ENCODE data around the gene GLMN. TPM values are rescaled to one million over a fixed set of nuclear protein-coding genes. Genes with fewer than 3 reads are reported as not detected.

GLMN gene
- total RNA-seq = 32.6 TPM

GRCh38 chr1:92298573-92299476 lies at the start of gene GLMN, which contains the start of gene RPAP2:
Gene GLMN (minus strand): TSS chr1:92298987. CDS start chr1:92297999, 988 bp downstream.
Gene RPAP2 (plus strand): TSS chr1:92299059. CDS start chr1:92299074, 15 bp downstream.

GRCh38 chr1:92217721-92218120 lies 81.1 kb downstream of the GLMN start, which contains the start of gene C1orf146:
Gene C1orf146 (plus strand): TSS chr1:92217915. CDS start chr1:92231421, 13,506 bp downstream.

Other genes starting within 250 kb of the GLMN start
- gene SETSIP, start 223.6 kb downstream of the GLMN start, total RNA-seq = not detected
- 68.9 TPM for gene BTBD8, start 218.6 kb downstream of the GLMN start, total RNA-seq
- not detected for gene C1orf146, start 81.1 kb downstream of the GLMN start, total RNA-seq
- gene RPAP2, start 72 bp upstream of the GLMN start, total RNA-seq = 28.5 TPM
- gene GFI1, start 187.9 kb upstream of the GLMN start, total RNA-seq = not detected